ENCODE measurements around the gene ZNF235.

DNA sequence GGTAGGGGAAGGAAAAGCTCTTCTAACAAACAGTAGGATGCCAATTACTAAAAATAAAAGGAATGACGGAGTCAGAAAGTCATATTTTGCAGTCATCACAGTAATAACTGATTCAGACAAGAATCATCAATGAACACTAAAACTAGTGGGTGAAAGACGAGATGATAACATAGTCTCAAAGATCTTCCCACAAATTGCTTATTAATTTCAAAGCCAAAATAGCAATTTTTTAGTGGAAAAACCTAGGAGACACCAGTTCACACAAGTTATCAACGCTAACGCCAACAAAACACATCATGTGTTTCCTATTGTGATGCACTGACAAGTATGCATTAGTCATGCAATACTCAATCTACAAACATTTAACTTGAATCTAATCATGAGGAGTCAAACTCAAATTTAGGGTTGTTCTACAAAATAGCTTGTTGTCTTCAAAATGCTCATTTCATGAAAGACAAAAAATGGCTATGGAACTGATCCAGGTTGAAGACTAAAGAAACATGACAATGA lies 26.6 kb downstream of the ZNF235 start:
- TF ChIP-seq, protein P1, sequence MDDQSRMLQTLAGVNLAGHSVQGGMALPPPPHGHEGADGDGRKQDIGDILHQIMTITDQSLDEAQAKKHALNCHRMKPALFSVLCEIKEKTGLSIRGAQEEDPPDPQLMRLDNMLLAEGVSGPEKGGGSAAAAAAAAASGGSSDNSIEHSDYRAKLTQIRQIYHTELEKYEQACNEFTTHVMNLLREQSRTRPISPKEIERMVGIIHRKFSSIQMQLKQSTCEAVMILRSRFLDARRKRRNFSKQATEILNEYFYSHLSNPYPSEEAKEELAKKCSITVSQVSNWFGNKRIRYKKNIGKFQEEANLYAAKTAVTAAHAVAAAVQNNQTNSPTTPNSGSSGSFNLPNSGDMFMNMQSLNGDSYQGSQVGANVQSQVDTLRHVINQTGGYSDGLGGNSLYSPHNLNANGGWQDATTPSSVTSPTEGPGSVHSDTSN (IDR thresholded peaks at IDR 0.05): no peak
- TF ChIP-seq RFX5 (IDR thresholded peaks at IDR 0.05): no peak
- no peak for TF ChIP-seq NR3C1 (IDR thresholded peaks at IDR 0.05)
- no peak for TF ChIP-seq MAX (IDR thresholded peaks at IDR 0.05)
- TF ChIP-seq TP53 (CRISPR knock-in tag; IDR thresholded peaks at IDR 0.05): no peak
- no peak for TF ChIP-seq EP300 (IDR thresholded peaks at IDR 0.05)
- no peak for TF ChIP-seq SREBF2 (IDR thresholded peaks at IDR 0.05)
- TF ChIP-seq REST (IDR thresholded peaks at IDR 0.05): no peak
- no peak for TF ChIP-seq POLR2A (IDR thresholded peaks at IDR 0.05; ENCODE audit: low read length)
- no peak for TF ChIP-seq HOXB13 (CRISPR knock-in tag; IDR thresholded peaks at IDR 0.05; ENCODE audit: low read depth)
- TF ChIP-seq CTCF (IDR thresholded peaks at IDR 0.05): no peak
- no peak for TF ChIP-seq MYC (IDR thresholded peaks at IDR 0.05; ENCODE audit: borderline replicate concordance, low read length)
